ENCODE data around the gene SYT1. TPM values are rescaled to one million over a fixed set of nuclear protein-coding genes. Genes with fewer than 3 reads are reported as not detected.

Gene SYT1
- total and polyA plus RNA-seq, 2 of the 4 experiments (the other 2 are of a cell fraction): 2.8 to 3.0 TPM

DNA sequence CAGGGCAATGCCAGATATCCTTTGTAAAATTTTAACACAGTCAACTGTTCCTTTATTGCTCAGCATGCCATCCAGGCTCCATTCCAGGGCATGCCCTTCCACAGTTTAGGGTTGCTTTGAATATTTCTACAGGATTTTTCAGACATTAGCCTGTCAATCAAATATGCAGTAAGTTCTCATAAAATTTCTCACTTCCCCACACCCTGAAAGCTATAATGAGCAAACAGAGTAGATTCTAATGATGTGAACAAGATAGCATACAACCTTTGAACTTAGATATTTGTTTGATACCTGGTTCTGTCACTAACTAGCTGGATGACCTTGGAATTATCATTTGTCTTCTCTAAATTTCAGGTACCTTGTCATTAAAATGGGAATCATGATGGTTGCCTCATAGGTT lies 251.2 kb downstream of the SYT1 start:
- no peaks in the 10 kb centered on the region for H3K36me3 ChIP-seq (ENCODE audit: control insufficient read depth, insufficient read depth, low read length)
- H4K8ac ChIP-seq (ENCODE audit: low read depth in 2 of 2, low read length in 2 of 2): no peak overlapping the region
- H3K4me3 ChIP-seq (ENCODE audit: insufficient read depth, low read depth, low read length): no peak overlapping the region
- no peaks in the 10 kb centered on the region for H3K9me1 ChIP-seq (ENCODE audit: insufficient read depth, low read length)
- intact Hi-C loops (cut with micrococcal nuclease) (no loop called here), in situ Hi-C loops (cut with MboI; ENCODE audit: low sequenced_read_pairs) (no loop called here), dilution Hi-C loops (cut with HindIII; ENCODE audit: low sequenced_read_pairs, unreplicated experiment) (no loop called here)
- H4K20me1 ChIP-seq (ENCODE audit: insufficient read depth, low read length): no peaks in the 10 kb centered on the region
- H4K91ac ChIP-seq (ENCODE audit: insufficient read depth, low read depth, low read length): no peak overlapping the region
- no peak overlapping the region for H2BK5ac ChIP-seq (ENCODE audit: low read depth, low read length, poor library complexity, severe bottlenecking)
- no peak overlapping the region for H3K56ac ChIP-seq (ENCODE audit: extremely low read depth, insufficient read depth, low read length)
- no peak for DNase-seq
- no peak overlapping the region for H2BK15ac ChIP-seq (ENCODE audit: low read depth, low read length)
- no peaks in the 10 kb centered on the region for H3K4me1 ChIP-seq (ENCODE audit: control insufficient read depth, insufficient read depth, low read length)
- no peak overlapping the region for H4K5ac ChIP-seq (ENCODE audit: low read depth, low read length)
- TF ChIP-seq, protein P1, sequence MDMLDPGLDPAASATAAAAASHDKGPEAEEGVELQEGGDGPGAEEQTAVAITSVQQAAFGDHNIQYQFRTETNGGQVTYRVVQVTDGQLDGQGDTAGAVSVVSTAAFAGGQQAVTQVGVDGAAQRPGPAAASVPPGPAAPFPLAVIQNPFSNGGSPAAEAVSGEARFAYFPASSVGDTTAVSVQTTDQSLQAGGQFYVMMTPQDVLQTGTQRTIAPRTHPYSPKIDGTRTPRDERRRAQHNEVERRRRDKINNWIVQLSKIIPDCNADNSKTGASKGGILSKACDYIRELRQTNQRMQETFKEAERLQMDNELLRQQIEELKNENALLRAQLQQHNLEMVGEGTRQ (IDR thresholded peaks at IDR 0.05; ENCODE audit: low read depth, low read length): no peak
- TF ChIP-seq CEBPB (IDR thresholded peaks at IDR 0.05; ENCODE audit: low read depth, low read length): no peak
- TF ChIP-seq MAZ (IDR thresholded peaks at IDR 0.05; ENCODE audit: borderline replicate concordance, low read depth, low read length): no peak
- TF ChIP-seq POLR2A (IDR thresholded peaks at IDR 0.05; ENCODE audit: low read depth, low read length): no peak
- no peak for TF ChIP-seq RCOR1 (IDR thresholded peaks at IDR 0.05; ENCODE audit: insufficient replicate concordance, low read length)
- no peak for TF ChIP-seq SMC3 (IDR thresholded peaks at IDR 0.05; ENCODE audit: low read depth, low read length)
- TF ChIP-seq CHD1 (IDR thresholded peaks at IDR 0.05; ENCODE audit: low read depth, low read length): no peak
- no peak for TF ChIP-seq FOS (IDR thresholded peaks at IDR 0.05; ENCODE audit: low read depth, low read length)
- TF ChIP-seq BHLHE40 (IDR thresholded peaks at IDR 0.05; ENCODE audit: low read depth, low read length): no peak
- TF ChIP-seq, protein P2, sequence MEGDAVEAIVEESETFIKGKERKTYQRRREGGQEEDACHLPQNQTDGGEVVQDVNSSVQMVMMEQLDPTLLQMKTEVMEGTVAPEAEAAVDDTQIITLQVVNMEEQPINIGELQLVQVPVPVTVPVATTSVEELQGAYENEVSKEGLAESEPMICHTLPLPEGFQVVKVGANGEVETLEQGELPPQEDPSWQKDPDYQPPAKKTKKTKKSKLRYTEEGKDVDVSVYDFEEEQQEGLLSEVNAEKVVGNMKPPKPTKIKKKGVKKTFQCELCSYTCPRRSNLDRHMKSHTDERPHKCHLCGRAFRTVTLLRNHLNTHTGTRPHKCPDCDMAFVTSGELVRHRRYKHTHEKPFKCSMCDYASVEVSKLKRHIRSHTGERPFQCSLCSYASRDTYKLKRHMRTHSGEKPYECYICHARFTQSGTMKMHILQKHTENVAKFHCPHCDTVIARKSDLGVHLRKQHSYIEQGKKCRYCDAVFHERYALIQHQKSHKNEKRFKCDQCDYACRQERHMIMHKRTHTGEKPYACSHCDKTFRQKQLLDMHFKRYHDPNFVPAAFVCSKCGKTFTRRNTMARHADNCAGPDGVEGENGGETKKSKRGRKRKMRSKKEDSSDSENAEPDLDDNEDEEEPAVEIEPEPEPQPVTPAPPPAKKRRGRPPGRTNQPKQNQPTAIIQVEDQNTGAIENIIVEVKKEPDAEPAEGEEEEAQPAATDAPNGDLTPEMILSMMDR (conservative IDR thresholded peaks at IDR 0.05; ENCODE audit: low read depth, low read length): no peak
- TF ChIP-seq MXI1 (IDR thresholded peaks at IDR 0.05; ENCODE audit: borderline replicate concordance, low read depth, low read length): no peak
- no peak for TF ChIP-seq RAD21 (IDR thresholded peaks at IDR 0.05; ENCODE audit: low read length)
- no peak for TF ChIP-seq RFX5 (IDR thresholded peaks at IDR 0.05; ENCODE audit: low read depth, low read length)
- no peaks in the 10 kb centered on the region for H3K79me1 ChIP-seq (ENCODE audit: low read depth in 1 of 2, low read length in 2 of 2)
- H3K9me3 ChIP-seq (ENCODE audit: control insufficient read depth, insufficient read depth, low read length): no peaks in the 10 kb centered on the region
- H2AFZ ChIP-seq (replicated peaks; ENCODE audit: low read length, poor library complexity): no peak overlapping the region
- no peak overlapping the region for H2BK20ac ChIP-seq (ENCODE audit: low read depth, low read length)
- no peak overlapping the region for H3K27ac ChIP-seq (ENCODE audit: insufficient read depth, low read length)
- no peak overlapping the region for H2BK120ac ChIP-seq (ENCODE audit: low read depth, low read length)
- BruUV-seq (replicated peaks): no TSS peak
- no peak overlapping the region for H2AK5ac ChIP-seq (ENCODE audit: low read depth, low read length)
- no peak overlapping the region for H3K18ac ChIP-seq (ENCODE audit: low read depth, low read length)
- no peak overlapping the region for H3K9ac ChIP-seq (ENCODE audit: low read depth, low read length)
- H3K4ac ChIP-seq (ENCODE audit: low read depth, low read length): no peak overlapping the region
- H3K23ac ChIP-seq (ENCODE audit: low read depth, low read length): no peak overlapping the region
- ChIA-PET POLR2A (ENCODE audit: unreplicated experiment) (no interaction called here), CTCF (no interaction called here)
- no peak for ATAC-seq (ENCODE audit: low read depth)
- no peak overlapping the region for H2AK9ac ChIP-seq (replicated peaks; ENCODE audit: low read depth, low read length, poor library complexity)
- no peaks in the 10 kb centered on the region for H3K27me3 ChIP-seq (ENCODE audit: control insufficient read depth, insufficient read depth, low read length)
- H3K14ac ChIP-seq (replicated peaks; ENCODE audit: low read depth, low read length): no peak overlapping the region
- no peak overlapping the region for H3K4me2 ChIP-seq (ENCODE audit: low read depth, low read length)
